ENCODE measurements around the gene TRIM69.
A peak's percentile ranks its signal among the peaks of the same experiment; 100 is the strongest.

DNA sequence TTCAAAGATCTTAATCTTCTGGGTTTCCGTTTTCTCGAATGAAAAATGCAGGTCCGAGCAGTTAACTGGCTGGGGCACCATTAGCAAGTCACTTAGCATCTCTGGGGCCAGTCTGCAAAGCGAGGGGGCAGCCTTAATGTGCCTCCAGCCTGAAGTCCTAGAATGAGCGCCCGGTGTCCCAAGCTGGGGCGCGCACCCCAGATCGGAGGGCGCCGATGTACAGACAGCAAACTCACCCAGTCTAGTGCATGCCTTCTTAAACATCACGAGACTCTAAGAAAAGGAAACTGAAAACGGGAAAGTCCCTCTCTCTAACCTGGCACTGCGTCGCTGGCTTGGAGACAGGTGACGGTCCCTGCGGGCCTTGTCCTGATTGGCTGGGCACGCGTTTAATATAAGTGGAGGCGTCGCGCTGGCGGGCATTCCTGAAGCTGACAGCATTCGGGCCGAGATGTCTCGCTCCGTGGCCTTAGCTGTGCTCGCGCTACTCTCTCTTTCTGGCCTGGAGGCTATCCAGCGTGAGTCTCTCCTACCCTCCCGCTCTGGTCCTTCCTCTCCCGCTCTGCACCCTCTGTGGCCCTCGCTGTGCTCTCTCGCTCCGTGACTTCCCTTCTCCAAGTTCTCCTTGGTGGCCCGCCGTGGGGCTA is 25.1 kb upstream of the TRIM69 start, which contains the start of the genes B2M and PATL2:
- TF ChIP-seq EP300 (IDR thresholded peaks at IDR 0.05; ENCODE audit: borderline replicate concordance in 1 of 2, low read depth in 2 of 2, low read length in 2 of 2) (no peak), JUND (IDR thresholded peaks at IDR 0.05; ENCODE audit: low read length) (no peak), HDAC2 (IDR thresholded peaks at IDR 0.05; ENCODE audit: borderline replicate concordance in 1 of 2, low read depth in 2 of 2, low read length in 2 of 2) (no peak; a peak in 1 of 4 replicates), POLR2A (IDR thresholded peaks at IDR 0.05; ENCODE audit: control extremely low read depth in 1 of 2, low read depth in 2 of 2, low read length in 2 of 2) (peak; percentile 93 to 97), NRF1 (IDR thresholded peaks at IDR 0.05; ENCODE audit: low read depth, low read length) (no peak), CHD2 (IDR thresholded peaks at IDR 0.05; ENCODE audit: low read length) (peak; percentile 88), ASH2L (IDR thresholded peaks at IDR 0.05; ENCODE audit: low read length) (peak; percentile 12), BACH1 (IDR thresholded peaks at IDR 0.05; ENCODE audit: low read length) (no peak), SIN3A (conservative IDR thresholded peaks at IDR 0.05 in 1 of 2, IDR thresholded peaks at IDR 0.05 in 1 of 2; ENCODE audit: low read depth in 1 of 2, low read length in 2 of 2) (peak in 1 of 2 experiments; percentile 84; a peak in 2 of 4 replicates), CREB1 (IDR thresholded peaks at IDR 0.05) (peak; percentile 98), HDAC6 (IDR thresholded peaks at IDR 0.05; ENCODE audit: low read depth, low read length) (no peak), ZNF274 (IDR thresholded peaks at IDR 0.05; ENCODE audit: borderline replicate concordance, extremely low read depth, low read length) (no peak)
- TF ChIP-seq, protein P1, sequence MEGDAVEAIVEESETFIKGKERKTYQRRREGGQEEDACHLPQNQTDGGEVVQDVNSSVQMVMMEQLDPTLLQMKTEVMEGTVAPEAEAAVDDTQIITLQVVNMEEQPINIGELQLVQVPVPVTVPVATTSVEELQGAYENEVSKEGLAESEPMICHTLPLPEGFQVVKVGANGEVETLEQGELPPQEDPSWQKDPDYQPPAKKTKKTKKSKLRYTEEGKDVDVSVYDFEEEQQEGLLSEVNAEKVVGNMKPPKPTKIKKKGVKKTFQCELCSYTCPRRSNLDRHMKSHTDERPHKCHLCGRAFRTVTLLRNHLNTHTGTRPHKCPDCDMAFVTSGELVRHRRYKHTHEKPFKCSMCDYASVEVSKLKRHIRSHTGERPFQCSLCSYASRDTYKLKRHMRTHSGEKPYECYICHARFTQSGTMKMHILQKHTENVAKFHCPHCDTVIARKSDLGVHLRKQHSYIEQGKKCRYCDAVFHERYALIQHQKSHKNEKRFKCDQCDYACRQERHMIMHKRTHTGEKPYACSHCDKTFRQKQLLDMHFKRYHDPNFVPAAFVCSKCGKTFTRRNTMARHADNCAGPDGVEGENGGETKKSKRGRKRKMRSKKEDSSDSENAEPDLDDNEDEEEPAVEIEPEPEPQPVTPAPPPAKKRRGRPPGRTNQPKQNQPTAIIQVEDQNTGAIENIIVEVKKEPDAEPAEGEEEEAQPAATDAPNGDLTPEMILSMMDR (IDR thresholded peaks at IDR 0.05; ENCODE audit: control extremely low read depth in 1 of 3, insufficient read depth in 1 of 3, low read depth in 1 of 3, low read length in 3 of 3), result no peak
- TF ChIP-seq, protein P2, sequence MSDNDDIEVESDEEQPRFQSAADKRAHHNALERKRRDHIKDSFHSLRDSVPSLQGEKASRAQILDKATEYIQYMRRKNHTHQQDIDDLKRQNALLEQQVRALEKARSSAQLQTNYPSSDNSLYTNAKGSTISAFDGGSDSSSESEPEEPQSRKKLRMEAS (IDR thresholded peaks at IDR 0.05), result peak; percentile 6; the same call in 1 of the 2 replicates

Data from H1 (cell line).